DMS 273 (cell line): Measurements from ENCODE around the gene TEX13D.
"Not testable (repeated sequence)": the region's sequence is repeated elsewhere in the genome, so short reads cannot be mapped to it uniquely, and the experiment has no call there.

Source experiments
- DNase-seq: peaks from one replicate; lab custom pipeline; 2025; ENCODE audit not compliant: unreplicated experiment; lab: John Stamatoyannopoulos, UW

The TEX13D gene

DNA sequence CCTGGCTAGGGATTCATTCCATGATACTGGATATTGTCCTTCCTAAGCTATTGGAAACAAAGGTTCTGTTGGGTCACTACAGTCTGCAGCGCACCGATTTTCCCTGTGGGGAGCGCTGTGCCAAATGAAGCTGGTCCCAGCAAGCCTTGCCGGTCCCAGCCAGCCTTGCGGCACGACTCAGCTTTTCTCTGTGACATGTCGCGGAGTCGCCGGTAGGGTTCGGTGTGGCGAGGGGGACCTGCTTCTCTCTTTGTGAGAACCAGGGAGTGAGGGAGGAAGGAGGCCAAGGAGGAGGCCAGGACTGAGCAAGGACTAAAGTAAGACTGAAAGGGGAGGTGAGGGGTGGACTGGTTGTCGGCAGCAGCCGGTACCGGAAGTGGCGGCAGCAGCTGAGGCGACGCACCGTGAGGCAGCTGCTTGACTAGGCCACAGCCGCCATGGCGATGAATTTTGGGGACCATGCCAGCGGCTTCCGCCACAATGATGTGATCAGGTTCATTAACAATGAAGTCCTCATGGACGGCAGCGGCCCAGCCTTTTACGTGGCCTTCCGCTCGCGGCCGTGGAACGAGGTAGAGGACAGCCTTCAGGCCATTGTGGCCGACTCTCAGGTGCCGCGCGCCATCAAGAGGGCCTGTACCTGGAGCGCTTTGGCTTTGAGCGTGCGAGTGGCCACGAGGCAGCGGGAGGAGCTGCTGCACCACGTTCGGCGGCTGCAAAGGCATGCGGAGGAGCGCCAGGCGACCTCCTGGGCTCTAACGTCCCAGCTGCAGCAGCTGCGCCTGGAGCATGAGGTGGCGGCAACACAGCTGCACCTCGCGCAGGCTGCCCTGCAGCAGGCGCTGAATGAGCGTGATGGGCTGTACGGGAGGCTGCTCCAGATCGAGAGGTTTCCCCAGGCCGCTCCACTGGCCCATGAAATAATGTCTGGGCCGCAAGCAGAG lies at the start of gene TEX13D:
TEX13D (plus strand) TSS at position 180 of the 944 bp plus-strand sequence; CDS start at position 438, 258 bp downstream.
- DNase-seq = no peak

DNA sequence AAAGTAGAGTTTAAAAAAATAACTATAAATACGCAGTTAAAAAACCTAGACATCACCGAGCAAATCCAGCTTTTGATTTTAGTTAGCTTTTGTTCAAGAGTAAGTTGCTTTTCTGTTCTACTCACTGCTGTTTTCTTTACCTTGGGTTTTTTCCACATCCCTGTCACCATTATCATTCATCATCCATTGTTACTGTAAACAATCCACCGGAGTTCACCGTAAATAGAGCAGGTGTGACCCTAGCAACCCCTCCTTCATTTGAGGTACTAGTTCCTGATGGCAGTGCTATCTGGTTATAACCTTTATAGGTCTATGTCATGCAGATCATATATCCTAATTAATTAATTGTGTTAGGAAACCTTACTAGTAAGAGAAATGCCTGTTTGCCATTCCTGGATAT lies 43.0 kb upstream of the TEX13D start:
- no peak for DNase-seq

DNA sequence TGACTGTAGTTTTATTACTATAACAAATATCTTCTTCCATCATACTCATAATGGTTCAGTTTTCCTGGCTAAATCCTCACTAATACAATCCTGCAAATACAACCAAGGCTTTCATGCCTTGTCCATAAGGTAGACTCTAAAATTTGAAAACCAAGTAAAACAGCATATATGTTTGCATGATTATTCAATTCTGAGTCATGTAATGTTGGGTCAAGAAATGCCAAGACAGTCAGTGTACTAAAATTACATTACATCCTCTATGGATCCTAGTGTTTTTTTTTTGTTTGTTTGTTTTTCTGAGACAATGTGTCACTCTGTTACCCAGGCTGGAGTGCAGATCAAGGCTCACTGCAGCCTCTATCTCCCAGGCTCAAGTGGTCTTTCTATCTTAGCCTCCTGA lies 38.6 kb upstream of the TEX13D start:
- DNase-seq = no peak

DNA sequence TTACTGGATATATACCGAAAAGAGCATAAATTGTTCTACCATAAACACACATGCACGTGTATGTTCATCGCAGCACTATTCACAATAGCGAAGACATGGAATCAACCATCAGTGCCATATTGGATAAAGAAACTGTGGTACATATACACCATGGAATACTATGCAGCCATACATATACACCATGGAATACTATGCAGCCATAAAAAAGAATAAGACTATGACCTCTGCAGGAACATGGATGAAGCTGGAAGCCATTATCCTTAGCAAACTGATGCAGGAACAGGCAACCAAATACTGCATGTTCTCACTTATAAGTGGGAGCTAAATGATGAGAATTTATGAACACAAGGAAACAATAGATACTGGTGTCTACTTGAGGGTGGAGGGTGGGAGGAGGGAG lies 33.1 kb upstream of the TEX13D start:
- DNase-seq = not testable (repeated sequence)

DNA sequence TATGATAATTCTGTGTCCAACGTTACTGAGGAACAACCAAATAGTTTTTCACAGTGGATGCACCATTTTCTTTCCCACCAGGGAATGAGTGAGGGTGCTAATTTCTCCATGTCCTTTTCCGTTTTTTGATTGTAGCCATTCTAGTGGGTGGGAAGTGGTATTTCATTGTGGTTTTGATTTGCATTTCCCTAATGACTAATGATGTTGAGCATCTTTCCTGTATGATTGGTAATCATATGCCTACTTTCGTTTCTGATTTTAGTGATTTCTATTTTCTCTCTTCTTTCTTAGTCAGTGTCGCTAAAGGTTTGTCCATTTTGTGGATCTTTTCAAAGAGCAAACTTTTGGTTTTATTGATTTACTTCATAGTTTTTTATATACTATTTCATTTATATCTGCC lies 32.1 kb upstream of the TEX13D start:
- DNase-seq = no peak

DNA sequence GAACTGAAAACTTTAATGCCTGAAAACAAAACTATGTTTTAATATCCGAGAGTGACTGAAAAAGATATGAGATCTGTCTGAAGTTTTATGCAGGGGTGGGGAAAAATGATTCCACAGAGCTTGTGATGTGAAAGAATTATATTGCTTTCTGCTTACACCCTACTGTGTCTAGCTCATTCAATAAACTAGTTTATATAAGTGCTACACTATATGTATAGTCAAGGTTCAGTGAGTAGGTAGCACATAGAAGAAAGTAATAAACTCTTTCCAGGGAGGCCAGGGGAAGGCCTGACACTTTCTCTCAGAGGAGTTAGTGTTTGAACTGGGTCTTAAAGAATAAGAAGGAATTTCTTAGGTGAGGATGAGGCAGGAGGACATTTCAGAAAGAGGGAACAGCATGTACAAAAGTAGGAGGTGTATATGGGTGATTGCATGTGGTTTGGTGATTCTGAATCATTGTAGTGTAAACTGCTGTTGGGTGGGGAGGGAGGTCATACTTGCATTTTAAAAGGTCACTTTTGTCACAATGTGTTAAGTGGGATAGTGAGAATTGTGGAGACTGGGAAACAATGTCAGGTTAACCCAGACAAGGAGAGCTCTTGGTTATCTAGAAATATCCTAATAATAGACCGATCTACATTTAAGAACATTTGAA lies 25.1 kb upstream of the TEX13D start:
- no peak for DNase-seq

DNA sequence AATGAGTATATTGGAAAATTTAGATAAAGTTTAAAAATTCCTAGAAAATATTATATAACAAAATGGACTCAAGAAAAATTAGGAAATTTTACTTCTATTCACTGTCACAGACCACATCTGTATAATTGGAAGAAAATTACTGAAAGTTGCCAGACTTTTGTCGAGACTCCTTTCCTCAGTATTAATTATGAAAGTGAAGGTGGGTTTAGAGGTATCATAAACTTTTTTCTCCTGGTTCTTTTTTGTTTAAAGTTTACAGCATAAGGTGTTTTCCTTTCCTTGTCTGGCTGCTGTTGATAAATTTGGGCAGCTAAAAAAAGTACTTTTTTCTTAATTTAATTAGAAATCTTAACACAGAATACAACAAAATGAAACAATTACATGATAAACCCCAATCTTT lies 6.7 kb upstream of the TEX13D start:
- no peak for DNase-seq

DNA sequence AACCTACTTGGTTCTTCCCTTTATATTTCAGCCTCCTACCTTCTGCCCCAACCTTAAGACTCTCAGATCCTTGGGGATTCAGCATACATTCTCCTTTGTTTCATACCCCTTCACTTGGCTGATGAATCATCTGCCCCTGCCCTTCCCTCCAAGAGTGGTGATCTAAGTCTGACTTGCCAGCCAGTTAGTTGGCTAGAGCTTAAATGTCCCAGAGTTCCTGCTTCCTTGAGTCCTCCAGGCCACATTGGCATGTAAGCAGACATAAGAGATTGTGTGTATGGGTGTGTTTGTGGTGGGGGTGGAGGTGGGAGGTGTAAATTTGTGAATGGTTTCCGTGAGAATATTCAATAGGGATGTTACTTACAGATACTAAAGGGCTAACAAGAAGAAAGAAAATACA lies 3.7 kb upstream of the TEX13D start:
- DNase-seq = no peak

DNA sequence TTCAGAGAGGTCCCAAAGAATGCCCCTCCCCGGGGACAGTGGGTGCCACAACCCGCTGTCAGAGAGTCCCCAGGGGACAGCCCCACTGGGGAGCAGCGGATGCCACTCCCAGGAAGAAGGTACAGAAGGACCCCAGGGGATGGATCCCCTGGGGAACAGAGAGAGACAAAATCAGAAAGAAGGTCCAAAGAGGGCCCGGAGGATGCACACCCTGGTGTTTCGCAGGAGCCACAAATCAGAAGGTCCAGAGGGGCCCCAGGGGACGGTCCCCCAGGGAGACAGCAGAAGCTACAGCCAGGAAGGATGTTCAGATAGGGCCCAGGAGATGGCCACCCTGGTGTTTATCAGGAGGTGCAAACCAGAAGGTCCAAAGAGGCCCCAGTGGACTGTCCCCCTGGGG lies 1.4 kb downstream of the TEX13D start:
- no peak for DNase-seq

DNA sequence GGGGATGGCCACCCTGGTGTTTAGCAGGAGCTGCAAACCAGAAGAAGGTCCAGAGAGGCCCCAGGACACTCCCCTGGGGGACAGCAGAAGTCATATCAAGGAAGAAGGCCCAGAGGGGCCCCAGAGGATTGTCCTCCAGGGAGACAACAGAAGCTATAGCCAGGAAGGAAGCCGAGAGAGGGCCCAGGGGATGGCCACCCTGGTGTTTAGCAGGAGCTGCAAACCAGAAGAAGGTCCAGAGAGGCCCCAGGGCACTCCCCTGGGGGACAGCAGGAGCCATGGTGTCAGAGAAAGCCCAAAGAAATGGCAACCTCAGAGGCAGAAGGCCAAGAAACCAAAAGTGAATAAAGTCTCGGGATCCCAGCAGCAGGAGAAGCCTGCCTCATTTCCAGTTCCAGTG lies 2.1 kb downstream of the TEX13D start:
- DNase-seq = not testable (repeated sequence)

DNA sequence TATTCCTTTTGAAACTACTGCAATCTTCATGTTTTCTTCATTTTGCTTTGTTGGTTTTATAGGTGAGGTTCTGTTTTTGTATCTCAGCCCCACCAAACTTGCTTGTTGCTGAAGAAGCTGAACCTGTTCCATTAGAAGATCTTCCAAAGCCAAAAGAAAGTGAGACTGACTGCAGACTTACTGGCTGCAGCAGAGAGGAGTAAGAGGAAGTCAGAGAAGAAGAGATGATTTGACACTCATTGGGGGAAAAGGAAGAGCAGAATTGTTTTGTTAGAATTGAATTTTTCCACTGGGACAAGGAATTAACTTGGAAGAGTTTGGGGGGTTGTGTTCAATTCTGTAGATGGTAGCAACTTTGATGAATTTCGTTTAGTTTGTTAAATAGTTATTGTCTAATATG lies 3.1 kb downstream of the TEX13D start:
- DNase-seq = no peak

DNA sequence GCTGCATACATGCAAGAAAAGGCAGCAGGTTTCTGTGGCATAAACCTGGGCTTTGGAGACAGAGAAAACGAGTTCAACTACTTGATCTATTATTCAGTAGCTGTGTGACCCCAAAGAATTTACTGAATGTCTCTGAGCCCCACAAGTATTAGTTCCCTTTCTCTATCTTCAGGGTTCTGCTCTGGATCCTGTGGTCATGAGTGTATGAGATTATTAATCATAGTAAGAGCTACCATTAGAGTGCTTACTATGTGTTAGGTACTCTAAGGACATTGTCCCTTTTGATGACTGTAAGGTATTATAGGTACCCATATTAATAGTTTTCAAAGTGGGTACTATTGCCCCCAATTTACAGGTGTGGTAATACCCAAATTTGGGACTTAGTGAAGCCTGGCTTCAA lies 5.5 kb downstream of the TEX13D start:
- no peak for DNase-seq

DNA sequence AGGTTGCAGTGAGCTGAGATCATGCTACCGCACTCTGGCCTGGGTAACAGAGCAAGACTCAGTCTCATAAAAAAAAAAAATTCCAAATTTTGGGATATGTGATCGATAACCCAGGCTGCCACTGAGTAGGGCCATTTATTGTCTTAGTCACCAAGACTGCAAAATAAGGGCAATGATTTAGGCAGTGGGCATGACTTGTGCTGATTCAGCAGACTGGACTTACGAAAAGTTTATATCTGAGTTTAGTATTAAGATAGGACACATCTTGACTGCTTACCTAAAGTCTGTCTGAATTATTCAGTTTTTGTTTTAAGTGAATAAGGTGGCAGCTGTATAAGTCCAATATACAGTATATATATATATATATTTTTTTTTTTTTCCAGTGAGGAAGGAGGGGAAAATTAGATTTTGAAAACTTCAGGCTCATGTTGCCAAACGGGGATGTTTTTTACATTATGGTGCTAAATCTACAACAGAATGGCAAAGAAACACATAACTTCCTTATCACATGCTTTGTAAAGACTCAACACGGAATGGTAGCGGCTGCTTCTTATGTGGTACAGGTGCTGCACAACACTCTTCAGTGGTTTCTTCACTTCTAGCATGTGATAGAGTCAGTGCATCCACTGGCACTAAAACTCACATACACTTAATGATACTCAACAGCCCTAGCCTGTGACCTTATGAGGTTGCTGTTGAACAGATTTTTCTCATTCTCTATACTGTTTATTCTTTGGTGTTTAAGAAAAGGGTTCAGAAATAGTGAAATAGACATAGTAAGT lies 6.5 kb downstream of the TEX13D start:
- DNase-seq = no peak

DNA sequence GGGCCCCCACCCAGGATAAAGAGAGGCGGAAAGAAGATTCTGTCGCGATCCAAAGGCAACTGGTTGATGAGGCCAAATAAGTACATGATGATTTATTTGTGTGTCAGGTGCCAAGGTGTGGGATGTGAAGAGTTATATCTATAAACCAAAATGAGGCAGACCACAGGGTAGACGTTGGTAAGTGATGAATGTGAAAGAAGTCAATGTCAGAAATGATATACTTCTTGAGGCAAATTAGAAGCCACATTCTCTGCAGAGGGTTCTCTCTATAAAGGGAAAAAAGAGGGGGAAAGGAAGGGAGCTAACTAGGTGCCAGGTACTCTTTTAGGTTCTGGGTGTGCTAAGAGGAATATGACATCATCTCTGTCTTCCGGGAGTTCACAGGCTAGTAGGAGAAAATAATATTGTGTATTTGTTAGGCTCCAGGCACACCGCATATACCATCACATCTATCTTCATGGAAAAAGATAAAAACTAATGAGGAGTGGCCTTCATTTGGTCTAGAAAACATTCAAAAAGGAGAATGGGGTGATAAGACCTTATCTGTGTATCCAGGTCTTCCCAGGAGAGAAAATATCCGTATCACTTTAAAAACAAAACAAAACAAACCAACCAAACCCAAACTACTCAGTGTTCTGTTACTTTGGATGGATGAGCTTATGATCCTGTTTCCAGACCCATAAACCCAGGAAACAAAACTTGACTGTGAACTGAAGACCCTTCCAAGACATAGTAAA lies 9.1 kb downstream of the TEX13D start:
- DNase-seq = no peak

DNA sequence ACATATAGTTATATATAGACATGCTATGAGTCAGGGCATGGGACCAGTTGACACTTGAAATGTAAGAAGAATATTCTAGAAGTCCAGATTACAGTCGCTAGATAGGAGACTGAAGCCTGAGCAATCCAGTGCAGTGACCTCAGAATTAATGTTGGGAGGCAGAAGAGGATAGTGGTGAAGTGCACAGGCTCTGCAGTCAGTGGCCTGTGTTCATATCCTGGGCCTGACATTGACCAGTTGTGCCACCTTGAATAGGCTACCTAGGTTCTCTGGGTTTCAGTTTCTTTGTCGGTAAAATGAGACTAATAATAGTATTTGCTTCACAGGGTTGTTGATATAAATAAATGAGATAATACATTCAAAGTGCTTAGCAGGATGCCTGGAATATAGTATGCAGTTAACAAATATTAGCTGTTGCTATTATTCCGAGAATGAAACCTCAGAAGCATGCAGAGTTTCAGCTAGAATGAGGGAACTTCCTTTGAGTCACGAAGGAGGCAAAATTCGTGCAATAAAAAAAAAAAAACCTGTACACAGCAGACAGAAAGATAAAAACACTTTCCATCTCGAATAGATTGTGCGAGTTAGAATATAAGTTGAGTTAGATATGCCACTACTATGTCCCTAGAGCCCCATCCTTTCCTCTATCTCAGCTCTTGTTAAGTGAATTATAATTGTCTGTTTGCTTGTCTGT lies 9.9 kb downstream of the TEX13D start:
- no peak for DNase-seq

DNA sequence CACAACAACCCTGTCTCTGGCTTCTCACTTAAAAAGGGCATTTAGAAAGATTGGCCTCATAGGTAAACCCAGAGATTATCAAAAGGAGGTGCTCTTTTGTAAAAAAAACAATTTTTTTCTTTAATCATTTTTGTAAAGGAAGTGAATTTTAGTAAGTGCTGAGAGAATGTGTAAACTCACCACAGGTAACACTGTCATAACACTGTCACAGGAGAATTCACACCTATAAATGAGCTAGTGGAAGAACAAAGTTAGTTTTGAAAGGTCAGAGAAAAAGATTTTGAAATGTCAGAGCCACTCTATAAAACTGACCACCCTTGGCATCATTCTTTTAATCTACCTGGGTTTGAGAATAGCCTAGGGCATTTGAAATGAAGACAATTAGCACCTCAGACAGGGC lies 10.6 kb downstream of the TEX13D start:
- no peak for DNase-seq

DNA sequence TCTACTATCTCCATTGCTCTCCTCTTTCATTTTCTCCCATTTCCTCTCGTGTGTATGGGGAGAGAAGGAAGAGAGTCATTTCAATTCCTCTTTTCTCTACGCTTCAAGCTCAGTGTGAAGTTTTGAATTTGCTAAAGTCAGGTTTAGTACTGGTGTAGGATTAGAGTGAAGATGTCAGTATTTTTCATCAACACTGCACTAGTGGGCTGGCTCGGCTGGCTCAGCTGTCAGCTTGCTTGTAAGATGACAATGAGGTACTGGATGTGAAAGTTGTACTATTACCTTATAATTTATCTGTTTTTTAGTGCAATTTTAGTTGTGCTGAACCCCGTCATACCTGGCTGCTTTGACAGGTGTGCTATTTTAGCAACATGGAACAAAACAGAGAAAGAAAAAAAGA lies 11.8 kb downstream of the TEX13D start:
- DNase-seq = no peak

DNA sequence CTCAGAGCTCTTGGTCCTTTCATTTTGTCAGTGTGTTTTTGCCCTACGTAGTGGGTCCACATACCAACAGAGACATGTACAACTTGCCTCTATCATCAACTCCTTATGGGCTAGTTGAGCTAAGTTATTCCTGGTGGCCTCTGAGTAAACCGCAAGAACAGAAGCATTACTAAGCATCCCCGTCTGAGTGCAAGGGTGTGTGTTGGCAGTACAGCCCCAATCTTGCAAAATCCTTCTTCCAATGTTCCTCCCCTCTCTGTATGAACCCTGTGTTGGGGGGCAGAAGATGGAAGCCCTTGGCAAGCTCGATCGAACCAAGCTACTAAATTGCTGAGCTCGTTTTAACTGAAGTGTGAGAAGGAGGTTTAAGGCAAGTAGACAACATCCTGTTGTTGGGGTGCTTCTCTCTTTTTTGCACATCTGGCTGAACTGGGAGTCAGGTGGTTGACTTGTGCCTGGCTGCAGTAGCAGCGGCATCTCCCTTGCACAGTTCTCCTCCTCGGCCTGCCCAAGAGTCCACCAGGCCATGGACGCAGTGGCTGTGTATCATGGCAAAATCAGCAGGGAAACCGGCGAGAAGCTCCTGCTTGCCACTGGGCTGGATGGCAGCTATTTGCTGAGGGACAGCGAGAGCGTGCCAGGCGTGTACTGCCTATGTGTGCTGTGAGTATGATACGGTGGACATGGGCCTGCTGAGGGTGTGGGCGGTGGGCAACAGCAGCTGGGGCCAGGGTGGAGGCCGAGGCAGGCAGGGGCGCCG lies 13.8 kb downstream of the TEX13D start, which contains the start of gene SH2D1A:
SH2D1A (plus strand) TSS at position 447 of the 760 bp plus-strand sequence; CDS start at position 527, 80 bp downstream.
- DNase-seq = no peak

DNA sequence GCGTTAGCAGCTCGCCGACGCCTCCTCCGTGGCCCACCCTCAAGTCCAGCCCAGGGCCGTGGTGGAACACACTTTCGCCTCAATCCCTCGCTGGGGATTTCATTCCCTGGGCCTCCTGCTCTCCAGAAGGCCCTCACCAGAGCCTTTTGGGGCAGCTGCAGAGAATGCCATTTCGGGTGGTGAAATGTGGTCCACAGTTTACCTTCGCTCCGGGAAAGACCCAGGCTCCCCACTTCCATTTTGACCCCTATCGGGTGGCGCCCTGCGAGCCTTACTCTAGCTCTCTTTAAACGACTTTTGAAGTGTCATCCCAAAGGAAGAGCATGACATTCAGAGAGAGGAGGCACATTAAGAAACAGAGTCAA lies 14.4 kb downstream of the TEX13D start:
- no peak for DNase-seq

DNA sequence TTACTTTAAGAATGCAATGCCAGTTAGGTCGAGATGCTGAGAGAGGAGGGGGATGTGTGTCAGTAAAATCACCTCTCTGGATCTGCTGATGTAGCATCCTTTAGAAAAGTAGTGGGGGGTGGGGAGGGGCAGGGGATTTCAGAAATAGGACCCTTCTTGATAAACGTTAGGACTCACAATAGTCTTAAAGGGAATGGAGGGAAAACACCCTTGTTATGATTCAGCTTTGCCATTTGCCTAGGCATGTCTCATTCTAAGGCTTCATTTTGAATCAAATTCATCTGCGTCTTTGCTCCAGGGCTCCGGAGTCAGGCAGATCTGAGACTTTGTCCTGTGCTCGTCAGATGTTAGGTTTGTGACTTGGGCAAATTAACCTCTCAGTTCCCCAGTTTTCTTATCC lies 14.8 kb downstream of the TEX13D start:
- DNase-seq = no peak
